ENCODE data around the gene LACTB. TPM values are rescaled to one million over a fixed set of nuclear protein-coding genes. Genes with fewer than 3 reads are reported as not detected.

LACTB gene
- total RNA-seq, 4 donors from 2014 or later, result 13.6 to 25.0 (median 19.4) TPM

- peak overlapping the region; percentile 63 for H3K4me3 ChIP-seq (ENCODE audit: low read depth, poor library complexity, severe bottlenecking)
- no peak for DNase-seq (ENCODE audit: low spot score in 2 of 2)
- TF ChIP-seq CTCF (IDR thresholded peaks at IDR 0.05), result no peak
- no peak for TF ChIP-seq POLR2A (IDR thresholded peaks at IDR 0.05)
- intact Hi-C loops (cut with DNase I; ENCODE audit: low total_unique reads), result no loop called here
- 3 to 9% methylated on average over 10 of the region's 10 CpGs for WGBS, 2 donors
Observed at GRCh38 chr15:63156086-63156710, 34.5 kb downstream of the LACTB start.

GRCh38 chr15:63156755-63157117, 35.1 kb downstream of the LACTB start:
- H3K4me3 ChIP-seq (ENCODE audit: low read depth, poor library complexity, severe bottlenecking), result peak overlapping the region; percentile 63
- TF ChIP-seq CTCF (IDR thresholded peaks at IDR 0.05), result no peak
- TF ChIP-seq POLR2A (IDR thresholded peaks at IDR 0.05), result no peak
- 1% methylated on average over 16 of the region's 16 CpGs for WGBS, 2 donors
- intact Hi-C loops (cut with DNase I; ENCODE audit: low total_unique reads), result no loop called here
- peak; percentile 38 to 88 for DNase-seq (ENCODE audit: low spot score in 2 of 2)

DNA sequence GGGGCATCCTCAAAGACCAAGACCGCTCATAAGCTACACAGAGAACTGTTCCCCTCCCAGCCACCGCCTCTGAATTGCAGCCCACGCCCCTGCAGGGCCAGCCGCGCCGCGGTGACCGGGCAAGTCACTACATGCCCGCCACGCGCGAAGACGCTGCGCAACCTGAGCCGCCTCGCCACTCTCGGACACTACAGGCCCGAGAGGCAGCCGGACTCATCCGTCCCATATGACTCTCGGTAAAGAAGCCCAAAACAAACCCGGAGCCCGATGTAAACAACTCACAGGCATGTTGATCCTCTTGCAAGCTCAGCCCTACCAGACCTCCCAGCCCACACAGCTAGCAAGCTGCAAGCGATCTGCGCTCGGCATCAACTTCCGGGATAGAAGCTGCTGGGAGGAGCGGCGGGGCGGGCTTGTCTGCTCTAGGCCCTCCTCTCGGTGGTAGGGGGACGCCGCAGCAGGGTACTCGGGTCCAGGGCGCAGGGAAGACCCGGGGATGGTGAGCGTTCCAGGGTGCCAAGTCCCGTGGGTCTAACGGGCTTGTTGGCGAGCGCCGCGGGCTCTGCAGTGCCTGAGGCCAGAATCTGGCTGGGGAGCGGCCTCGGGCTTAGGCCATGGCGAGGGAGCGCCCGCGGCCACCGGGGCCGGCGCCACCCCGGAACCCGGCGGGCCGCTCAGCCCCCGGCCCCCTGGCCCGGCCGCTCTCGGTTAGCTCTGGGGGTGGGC, 35.6 kb downstream of the LACTB start, which contains the start of gene RPS27L:
TSS of gene RPS27L (minus strand) at position 360 of the 726 bp plus-strand sequence. CDS start at position 288, 72 bp downstream.
- DNase-seq (ENCODE audit: low spot score in 2 of 2), result peak; percentile 92 to 98
- intact Hi-C loops (cut with DNase I; ENCODE audit: low total_unique reads), result no loop called here
- TF ChIP-seq CTCF (IDR thresholded peaks at IDR 0.05) (no peak), POLR2A (IDR thresholded peaks at IDR 0.05) (peak in 1 of 2 donors; percentile 68)
- WGBS, 2 donors, result 0 to 1% methylated on average over 33 to 47 of the region's 60 CpGs
- H3K4me3 ChIP-seq (ENCODE audit: low read depth, poor library complexity, severe bottlenecking), result peak within 1 kb of the TSS; percentile 63

GRCh38 chr15:63157891-63158431, 36.3 kb downstream of the LACTB start:
- 8 to 11% methylated on average over 18 of the region's 18 CpGs for WGBS, 2 donors

DNA sequence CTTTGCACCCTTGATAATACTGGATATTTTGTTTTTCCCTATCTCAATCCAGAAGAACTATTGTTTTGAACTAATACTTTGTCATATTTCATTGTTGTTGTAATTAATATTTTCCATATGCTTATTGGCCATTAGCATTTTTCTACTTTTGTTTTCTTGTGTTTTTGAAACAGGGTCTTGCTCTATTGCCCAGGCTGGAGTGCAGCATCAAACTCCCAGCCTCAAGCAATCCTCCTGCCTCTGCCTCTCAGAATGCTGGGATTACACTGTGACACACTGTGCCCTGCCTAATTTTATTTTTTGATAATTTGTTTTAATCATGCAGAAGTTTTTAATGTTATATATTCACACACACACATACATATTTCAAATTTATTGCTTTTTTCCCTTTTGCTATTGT, 39.0 kb downstream of the LACTB start:
- no peak for DNase-seq (ENCODE audit: low spot score in 2 of 2)
- H3K4me3 ChIP-seq (ENCODE audit: low read depth, poor library complexity, severe bottlenecking), result no peak overlapping the region
- TF ChIP-seq CTCF (IDR thresholded peaks at IDR 0.05) (no peak), POLR2A (IDR thresholded peaks at IDR 0.05) (no peak)
- intact Hi-C loops (cut with DNase I; ENCODE audit: low total_unique reads), result no loop called here

More at GRCh38 chr15:63157891-63158431, 36.3 kb downstream of the LACTB start:
- intact Hi-C loops (cut with DNase I; ENCODE audit: low total_unique reads), result no loop called here
- peak; percentile 57 to 88 for DNase-seq (ENCODE audit: low spot score in 2 of 2)
- TF ChIP-seq POLR2A (IDR thresholded peaks at IDR 0.05) (no peak), CTCF (IDR thresholded peaks at IDR 0.05) (no peak)
- H3K4me3 ChIP-seq (ENCODE audit: low read depth, poor library complexity, severe bottlenecking), result peak overlapping the region; percentile 63
